Skeletal muscle tissue (tissue), 4 donors: Measurements from ENCODE around the gene GPC2. TPM values are rescaled to one million over a fixed set of nuclear protein-coding genes. Genes with fewer than 3 reads are reported as not detected.
"Not testable (repeated sequence)": the region's sequence is repeated elsewhere in the genome, so short reads cannot be mapped to it uniquely, and the experiment has no call there.

Experiments used
- H3K27ac ChIP-seq: one replicate; pipeline ENCODE4 v1.7.0; 2013; ENCODE audit warnings: mild to moderate bottlenecking, low read depth, low read length, inconsistent platforms
- H3K27me3 ChIP-seq, 3 donors: one replicate each; pipeline ENCODE4 v1.7.0; 2013; ENCODE audit warnings: low read length in 3 of 3; ENCODE audit not compliant: control insufficient read depth in 3 of 3, insufficient read depth in 3 of 3
- H3K36me3 ChIP-seq, 3 donors: one replicate each; pipeline ENCODE4 v1.7.0; 2013; ENCODE audit warnings: low read length in 3 of 3; ENCODE audit not compliant: control insufficient read depth in 3 of 3, insufficient read depth in 3 of 3
- H3K4me1 ChIP-seq, 3 donors: one replicate each; pipeline ENCODE4 v1.7.0; 2013; ENCODE audit warnings: low read length in 3 of 3, mild to moderate bottlenecking in 3 of 3; ENCODE audit not compliant: control insufficient read depth in 3 of 3, insufficient read depth in 3 of 3
- H3K4me3 ChIP-seq, 3 donors: one replicate each; pipeline ENCODE4 v1.7.0; 2013; ENCODE audit warnings: low read length in 3 of 3
- H3K9ac ChIP-seq, 3 donors: one replicate each; pipeline ENCODE4 v1.7.0; 2013; ENCODE audit warnings: low read length in 3 of 3, mild to moderate bottlenecking in 3 of 3, moderate library complexity in 2 of 3, low read depth in 1 of 3
- H3K9me3 ChIP-seq, 3 donors: one replicate each; pipeline ENCODE4 v1.7.0; 2013; ENCODE audit warnings: low read length in 3 of 3; ENCODE audit not compliant: control insufficient read depth in 3 of 3
- total RNA-seq: library from RNA; depleted of rRNA; stranded (reverse); fragments of >200 nt; gene quantifications from one replicate; pipeline ENCODE4 v1.2.3, GENCODE V29; 2014
- donor health status: Osteomylitis.

Gene GPC2
- total RNA-seq, 1 donor from 2014 or later: 5.2 TPM

GRCh38 chr7:100185726-100186125, 8.5 kb upstream of the GPC2 start:
- Histone ChIP-seq H3K27me3 (peaks cover 0 to 6% (median 0%) of the 10 kb centered on the region in 3 donors), H3K36me3 (no peaks in the 10 kb centered on the region), H3K4me3 (no peak overlapping the region)

GRCh38 chr7:100183090-100183489, 5.9 kb upstream of the GPC2 start:
- H3K27ac ChIP-seq, H3K4me1 ChIP-seq, H3K9me3 ChIP-seq, H3K36me3 ChIP-seq, H3K4me3 ChIP-seq, H3K9ac ChIP-seq: not testable (repeated sequence)
- peaks cover 0 to 29% (median 3%) of the 10 kb centered on the region in 3 donors for H3K27me3 ChIP-seq

More at GRCh38 chr7:100185726-100186125, 8.5 kb upstream of the GPC2 start:
- no peaks in the 10 kb centered on the region for H3K4me1 ChIP-seq
- no peak overlapping the region for H3K27ac ChIP-seq
- H3K9ac ChIP-seq: no peak overlapping the region
- no peaks in the 10 kb centered on the region for H3K9me3 ChIP-seq

- H3K4me1 ChIP-seq, H3K9me3 ChIP-seq, H3K9ac ChIP-seq, H3K27ac ChIP-seq, H3K4me3 ChIP-seq, H3K36me3 ChIP-seq: not testable (repeated sequence)
- peaks cover 0 to 33% (median 3%) of the 10 kb centered on the region in 3 donors for H3K27me3 ChIP-seq
These were observed 5.4 kb upstream of the GPC2 start for GRCh38 chr7:100182616-100183015.

GRCh38 chr7:100180084-100180483, 2.9 kb upstream of the GPC2 start:
- H3K9me3 ChIP-seq, H3K4me1 ChIP-seq, H3K9ac ChIP-seq, H3K27ac ChIP-seq, H3K4me3 ChIP-seq, H3K36me3 ChIP-seq: not testable (repeated sequence)
- H3K27me3 ChIP-seq: peaks cover 0 to 34% (median 3%) of the 10 kb centered on the region in 3 donors

GRCh38 chr7:100176096-100177044, 811 bp downstream of the GPC2 start:
- Histone ChIP-seq H3K36me3 (no peaks in the 10 kb centered on the region), H3K4me3 (peak overlapping the region in 1 of 3 donors; percentile 68), H3K4me1 (peaks cover 5 to 9% (median 6%) of the 10 kb centered on the region in 3 donors), H3K9me3 (no peaks in the 10 kb centered on the region), H3K9ac (no peak overlapping the region), H3K27me3 (peaks cover 5 to 47% (median 7%) of the 10 kb centered on the region in 3 donors), H3K27ac (no peak overlapping the region)

GRCh38 chr7:100175296-100175935, 1.8 kb downstream of the GPC2 start:
- Histone ChIP-seq H3K9ac (no peak overlapping the region), H3K27ac (no peak overlapping the region), H3K4me3 (no peak overlapping the region), H3K4me1 (peaks cover 5 to 9% (median 6%) of the 10 kb centered on the region in 3 donors), H3K36me3 (no peaks in the 10 kb centered on the region), H3K9me3 (no peaks in the 10 kb centered on the region), H3K27me3 (peaks cover 10 to 44% (median 12%) of the 10 kb centered on the region in 3 donors)

- no peak overlapping the region for H3K4me3 ChIP-seq
- H3K36me3 ChIP-seq: no peaks in the 10 kb centered on the region
- H3K27ac ChIP-seq: no peak overlapping the region
- no peaks in the 10 kb centered on the region for H3K9me3 ChIP-seq
- peaks cover 5 to 9% (median 6%) of the 10 kb centered on the region in 3 donors for H3K4me1 ChIP-seq
- H3K27me3 ChIP-seq: peaks cover 12 to 38% (median 14%) of the 10 kb centered on the region in 3 donors
- no peak overlapping the region for H3K9ac ChIP-seq
These were observed 2.6 kb downstream of the GPC2 start for GRCh38 chr7:100174582-100174981.

- no peak overlapping the region for H3K27ac ChIP-seq
- H3K4me1 ChIP-seq: peaks cover 5 to 9% (median 6%) of the 10 kb centered on the region in 3 donors
- peaks cover 12 to 34% (median 18%) of the 10 kb centered on the region in 3 donors for H3K27me3 ChIP-seq
- H3K9ac ChIP-seq: no peak overlapping the region
- H3K4me3 ChIP-seq: no peak overlapping the region
- H3K36me3 ChIP-seq: no peaks in the 10 kb centered on the region
- no peaks in the 10 kb centered on the region for H3K9me3 ChIP-seq
These were observed 3.2 kb downstream of the GPC2 start for GRCh38 chr7:100173806-100174495.

GRCh38 chr7:100171840-100172239, 5.3 kb downstream of the GPC2 start:
- Histone ChIP-seq H3K9ac (no peak overlapping the region), H3K4me3 (no peak overlapping the region), H3K27ac (no peak overlapping the region), H3K27me3 (peaks cover 21 to 41% (median 32%) of the 10 kb centered on the region in 3 donors), H3K9me3 (no peaks in the 10 kb centered on the region), H3K4me1 (peaks cover 14 to 19% (median 16%) of the 10 kb centered on the region in 3 donors), H3K36me3 (no peaks in the 10 kb centered on the region)
